Measurements from ENCODE around the gene PROK2. TPM values are rescaled to one million over a fixed set of nuclear protein-coding genes. Genes with fewer than 3 reads are reported as not detected.

Gene PROK2
- total RNA-seq, 1 experiment from 2014 or later = not detected

Small RNA genes within 50 kb of the gene (small RNA-seq; reads per million reads assigned to genes)
- gene RN7SL271P = 0 reads per million in 2 experiments

Other genes starting within 250 kb of the PROK2 start
- 5.8 and 6.5 TPM in 2 replicates for gene FOXP1, start 201.4 kb downstream of the PROK2 start, total RNA-seq (2014; rRNA removed; shearing (Covaris generic))
- gene EIF4E3, start 59.7 kb downstream of the PROK2 start, total RNA-seq (2014; rRNA removed; shearing (Covaris generic)) = 4.1 and 4.4 TPM in 2 replicates
- 0.66 and 0.93 TPM in 2 replicates for gene GPR27, start 31.3 kb downstream of the PROK2 start, total RNA-seq (2014; rRNA removed; shearing (Covaris generic))